Activated CD8-positive, alpha-beta memory T cell treated with anti-CD3 and anti-CD28 coated beads for 24 hours (primary cell): Measurements from ENCODE around the gene ARAP2.

Source experiments
- DNase-seq: peaks from one replicate; pipeline ENCODE4 v3.0.0-alpha.2; 2020

ARAP2 gene

GRCh38 chr4:36244257-36245082 lies at the start of gene ARAP2:
ARAP2 (minus strand) TSS chr4:36244514; CDS start chr4:36229486, 15,028 bp downstream.
- DNase-seq, result peak; percentile 89

GRCh38 chr4:36292556-36293188 lies 48.4 kb upstream of the ARAP2 start:
- DNase-seq, result no peak

GRCh38 chr4:36290641-36291040 lies 46.3 kb upstream of the ARAP2 start:
- no peak for DNase-seq

- no peak for DNase-seq
Observed at GRCh38 chr4:36288731-36289426, 44.6 kb upstream of the ARAP2 start.

GRCh38 chr4:36286481-36286871 lies 42.2 kb upstream of the ARAP2 start:
- no peak for DNase-seq

DNA sequence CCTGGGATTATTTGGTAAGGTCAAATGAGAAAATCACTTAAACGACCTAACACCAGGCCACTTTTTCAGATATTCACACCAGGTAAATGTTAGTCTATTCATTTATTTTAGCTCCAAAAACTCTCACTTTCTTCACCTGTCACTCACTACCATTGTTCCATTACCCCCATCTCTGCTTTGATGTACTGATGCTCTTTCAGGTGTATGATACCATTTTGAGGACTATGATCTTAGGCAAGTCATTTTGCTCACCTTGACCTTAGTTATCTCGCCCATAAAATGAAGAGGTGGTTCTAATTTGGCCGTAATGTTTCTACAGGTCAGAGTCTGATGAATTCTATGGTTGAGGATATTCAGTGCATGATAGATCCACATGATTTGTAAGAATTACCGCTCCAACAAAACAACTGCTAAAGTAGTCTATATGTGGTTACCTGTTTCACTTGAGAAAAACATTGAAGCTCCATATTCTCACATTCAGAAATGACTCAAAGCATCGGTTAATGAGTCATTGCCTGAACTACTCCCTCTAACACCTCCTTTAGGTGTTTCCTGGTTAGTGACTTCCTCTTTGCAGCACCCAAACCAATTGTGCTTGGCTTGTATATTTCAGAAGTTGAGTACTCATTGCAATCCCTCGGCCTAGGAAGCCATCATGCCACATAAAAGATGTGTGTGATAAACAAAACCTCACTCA lies 41.6 kb upstream of the ARAP2 start:
- DNase-seq, result no peak

DNA sequence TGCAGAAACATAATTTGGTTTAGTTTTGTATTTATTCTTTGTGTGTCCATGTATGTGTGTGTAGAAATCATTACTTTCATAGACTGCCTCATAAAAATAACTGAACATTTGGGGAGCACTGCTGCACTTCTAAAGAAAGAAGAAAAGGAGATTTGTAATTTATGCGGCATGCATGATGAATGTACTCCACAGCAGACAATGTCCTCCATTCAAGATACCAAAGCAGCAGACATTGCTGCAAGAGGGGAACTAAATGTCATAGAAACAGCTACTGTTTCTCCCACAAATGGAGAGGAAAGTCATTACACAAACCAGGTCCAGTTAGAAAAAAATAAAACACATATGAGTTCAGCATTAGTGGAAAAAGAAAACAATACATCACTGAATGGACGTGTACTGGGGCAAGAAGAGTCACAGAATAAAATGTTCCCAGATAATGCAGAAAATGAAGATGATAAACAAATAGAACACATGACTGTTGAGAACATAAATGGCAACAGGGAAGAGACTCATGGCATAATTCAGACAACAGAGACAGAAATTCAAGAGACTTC lies 39.7 kb upstream of the ARAP2 start:
- no peak for DNase-seq

- no peak for DNase-seq
Observed at GRCh38 chr4:36282503-36283030, 38.3 kb upstream of the ARAP2 start.

DNA sequence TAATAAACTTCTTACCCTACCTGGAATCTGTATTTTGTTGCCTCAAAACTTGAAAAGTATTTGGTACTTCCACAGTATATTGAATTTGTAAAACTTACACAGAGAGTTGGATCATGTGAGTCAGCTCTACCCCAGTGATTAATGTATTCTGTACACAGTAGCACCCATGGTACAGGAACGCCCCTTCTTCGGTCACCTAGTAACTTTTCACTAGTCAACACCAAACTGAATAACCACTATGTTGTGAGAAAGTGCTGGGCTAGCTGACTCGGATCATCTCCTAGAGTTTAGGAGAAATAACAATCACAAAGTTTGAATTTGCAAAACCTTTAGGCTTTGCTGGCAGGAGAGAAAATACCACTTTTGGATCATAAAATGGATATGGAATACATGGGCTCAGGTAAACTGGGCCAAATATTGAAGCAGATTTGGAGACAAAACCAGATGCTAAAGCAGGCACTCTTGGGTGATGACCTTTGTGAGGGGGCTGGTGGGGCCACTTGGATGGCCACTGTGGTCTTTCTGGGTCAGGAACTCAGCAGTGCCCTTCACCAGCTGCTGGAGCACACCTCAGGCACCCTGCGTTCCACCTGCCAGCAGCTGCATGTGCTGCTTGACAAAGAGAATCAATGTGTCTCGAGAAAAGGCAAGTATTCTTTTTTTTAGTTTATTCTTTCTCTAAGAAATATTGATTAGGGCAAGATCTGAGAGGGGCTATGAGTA lies 37.2 kb upstream of the ARAP2 start, which contains the start of gene DTHD1:
Gene DTHD1, plus strand, starts transcription at position 233 of the 723 bp plus-strand sequence. Its CDS starts 143 bp downstream, at position 376.
- DNase-seq, result no peak

DNA sequence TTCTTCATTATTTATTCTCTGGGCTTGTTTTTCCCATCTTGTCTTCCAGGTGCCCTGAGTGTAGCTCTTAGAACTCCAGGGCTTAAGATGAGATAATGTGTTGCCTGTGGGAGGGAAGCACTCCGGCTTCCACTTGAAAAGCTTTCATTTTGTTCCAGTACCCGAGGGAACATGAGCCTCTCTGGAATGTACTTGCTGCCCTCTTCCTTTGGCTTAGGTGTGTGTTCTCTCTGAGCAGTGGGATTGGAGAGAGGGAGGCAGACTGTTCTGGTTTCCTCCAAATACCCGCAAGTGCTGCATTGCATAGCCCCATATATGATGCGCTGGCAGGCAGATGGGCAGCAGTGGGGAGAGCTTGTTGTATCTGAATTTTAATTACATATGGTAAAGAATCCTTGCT lies 36.2 kb upstream of the ARAP2 start:
- DNase-seq, result no peak

DNA sequence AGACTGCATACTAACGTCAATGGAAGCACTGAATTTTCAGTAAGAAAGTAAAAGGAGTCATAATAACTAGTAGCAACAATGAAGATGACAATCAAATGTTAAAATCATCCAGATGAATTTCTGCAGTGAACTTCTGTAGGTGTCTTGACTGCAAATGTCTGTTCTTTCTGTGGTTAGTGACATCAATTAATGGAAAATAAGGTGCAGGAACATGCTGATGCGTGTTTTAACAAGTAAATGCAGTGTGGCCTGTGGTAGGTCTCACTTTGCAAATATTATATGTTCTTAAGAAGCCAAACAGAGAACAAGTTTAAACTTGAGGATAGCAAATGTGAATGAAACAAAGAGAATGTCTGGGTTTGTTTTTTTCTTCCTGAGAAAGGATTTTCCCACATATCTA lies 34.5 kb upstream of the ARAP2 start:
- DNase-seq, result no peak

DNA sequence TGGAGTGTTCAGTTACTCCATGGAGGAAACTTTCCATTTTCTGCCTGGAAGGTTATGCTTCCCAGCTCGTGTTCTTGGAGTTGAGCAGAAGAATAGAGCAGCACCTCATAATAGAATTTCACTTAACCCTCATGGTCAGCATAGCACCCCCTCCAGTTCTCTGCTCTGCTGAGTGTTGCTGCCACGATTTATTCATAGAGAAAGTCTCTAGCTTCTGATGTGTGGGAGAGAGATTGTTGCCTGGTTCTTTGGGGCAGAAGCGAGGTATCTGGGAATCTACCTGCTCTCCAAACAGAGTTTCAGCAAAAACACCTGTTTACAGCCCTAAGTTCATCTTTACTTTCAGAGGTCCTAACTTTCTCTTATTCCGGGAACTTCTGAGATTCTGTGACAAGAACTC lies 33.2 kb upstream of the ARAP2 start:
- no peak for DNase-seq

- no peak for DNase-seq
Observed at GRCh38 chr4:36274158-36274557, 29.8 kb upstream of the ARAP2 start.

DNA sequence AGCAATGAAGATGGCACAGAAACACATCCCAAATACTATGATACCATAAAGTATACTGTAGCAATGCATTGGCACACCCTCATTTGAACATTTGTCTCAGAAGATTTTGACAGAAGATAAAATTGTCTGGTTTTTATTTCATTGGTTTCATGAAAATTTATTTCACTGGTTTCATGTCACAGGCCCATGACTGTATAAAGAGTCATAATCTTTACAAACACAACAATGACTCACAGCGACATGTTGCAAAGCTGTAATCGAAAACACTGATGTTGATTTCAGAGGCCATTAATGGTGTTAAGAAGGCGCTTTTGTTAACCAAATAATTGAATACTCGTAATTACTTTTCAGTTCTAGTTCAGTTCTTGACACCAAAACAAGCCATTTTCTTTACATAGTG lies 29.0 kb upstream of the ARAP2 start:
- no peak for DNase-seq

- DNase-seq, result no peak
Observed at GRCh38 chr4:36269533-36270173, 25.3 kb upstream of the ARAP2 start.

GRCh38 chr4:36269101-36269500 lies 24.8 kb upstream of the ARAP2 start:
- DNase-seq, result no peak

GRCh38 chr4:36267486-36268268 lies 23.4 kb upstream of the ARAP2 start:
- DNase-seq, result no peak

- no peak for DNase-seq
Observed at GRCh38 chr4:36264207-36264826, 20.0 kb upstream of the ARAP2 start.

DNA sequence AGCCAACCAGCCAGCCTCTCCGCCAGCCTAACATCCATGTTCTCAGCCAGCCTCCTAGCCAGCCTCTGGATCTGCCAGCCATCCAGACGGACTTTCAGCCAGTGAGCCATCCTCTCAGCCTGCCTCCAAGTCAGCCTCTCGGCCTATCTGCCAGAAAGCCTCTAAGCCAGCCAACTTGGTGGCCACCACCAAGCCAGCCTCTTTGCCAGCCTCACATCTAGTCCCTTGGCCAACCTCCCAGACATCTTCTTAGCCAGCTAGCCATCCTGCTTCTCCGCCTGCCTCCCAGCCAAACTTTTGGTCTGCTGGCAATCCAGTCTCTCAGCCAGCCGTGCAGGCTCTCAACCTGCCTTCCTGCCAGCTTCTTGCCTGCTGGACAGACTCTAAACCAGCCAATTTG lies 16.4 kb upstream of the ARAP2 start:
- no peak for DNase-seq

- DNase-seq, result no peak
Observed at GRCh38 chr4:36256398-36256891, 12.1 kb upstream of the ARAP2 start.
